Measurements from ENCODE around the gene ZWILCH.
"Not testable (repeated sequence)": the region's sequence is repeated elsewhere in the genome, so short reads cannot be mapped to it uniquely, and the experiment has no call there.

ZWILCH gene

DNA sequence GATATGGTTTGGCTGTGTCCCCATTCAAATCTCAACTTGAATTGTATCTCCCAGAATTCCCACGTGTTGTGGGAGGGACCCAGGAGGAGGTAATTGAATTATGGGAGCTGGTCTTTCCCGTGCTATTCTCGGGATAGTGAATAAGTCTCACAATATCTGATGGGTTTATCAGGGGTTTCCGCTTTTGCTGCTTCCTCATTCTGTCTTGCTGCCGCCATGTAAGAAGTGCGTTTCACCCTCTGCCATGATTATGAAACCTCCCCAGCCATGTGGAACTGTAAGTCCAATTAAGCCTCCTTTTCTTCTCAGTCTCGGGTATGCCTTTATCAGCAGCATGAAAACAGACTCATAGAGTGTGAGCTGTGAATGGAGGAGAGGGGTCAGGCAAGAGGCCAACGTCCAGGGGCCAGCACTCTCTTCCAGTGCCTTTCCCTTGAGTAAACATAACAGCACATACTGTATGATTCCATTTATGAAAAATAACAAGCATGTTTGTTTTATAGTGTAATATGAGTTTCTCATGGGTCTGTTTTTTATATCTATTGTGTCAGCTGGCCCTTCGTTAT lies 76.9 kb downstream of the ZWILCH start:
- no peak overlapping the region for H3K27ac ChIP-seq
- peak overlapping the region; percentile 19 for H3K4me3 ChIP-seq
- DNase-seq (ENCODE audit: low spot score) = no peak
- TF ChIP-seq CTCF (IDR thresholded peaks at IDR 0.05) = no peak

DNA sequence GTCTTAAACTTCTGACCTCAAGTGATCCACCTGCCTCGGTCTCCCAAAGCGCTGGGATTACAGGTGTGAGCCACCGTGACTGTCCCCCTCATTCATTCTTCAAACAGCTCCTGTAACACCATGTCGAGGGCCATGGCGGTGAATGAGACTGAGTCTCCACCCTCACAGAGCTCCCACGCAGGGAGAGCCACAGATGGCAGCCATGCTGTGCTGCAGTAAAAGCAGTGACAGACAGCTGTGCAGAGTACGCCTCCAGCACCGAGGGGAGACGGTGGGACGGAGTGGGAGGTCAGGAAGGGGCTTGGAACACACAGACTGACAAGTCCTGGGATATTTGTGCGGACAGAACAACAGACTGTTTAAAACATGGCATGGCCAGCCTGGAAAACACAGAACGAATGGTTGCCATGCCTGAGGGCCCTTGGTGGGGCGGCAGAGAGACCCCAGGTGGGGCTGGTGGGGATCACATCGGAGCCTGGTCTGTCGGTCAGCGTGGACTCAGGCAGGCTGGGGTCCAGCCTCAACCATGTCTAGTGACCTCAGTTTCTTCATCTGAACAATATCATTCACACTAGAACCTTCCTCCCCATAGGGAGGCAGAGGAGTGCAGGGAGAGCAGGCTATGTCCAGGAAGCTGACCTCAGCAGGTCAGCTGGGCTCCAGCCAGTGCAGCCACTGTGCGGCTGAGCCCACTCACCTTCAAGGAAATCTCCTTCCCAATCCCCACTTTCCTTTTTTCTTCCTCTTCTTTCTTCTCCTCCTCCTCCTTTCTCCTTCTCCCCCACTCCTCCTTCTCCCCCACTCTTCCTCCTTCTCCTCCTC lies 81.2 kb downstream of the ZWILCH start:
- Histone ChIP-seq H3K4me3 (no peak overlapping the region), H3K27ac (no peak overlapping the region)
- DNase-seq (ENCODE audit: low spot score) = no peak
- no peak for TF ChIP-seq CTCF (IDR thresholded peaks at IDR 0.05)

DNA sequence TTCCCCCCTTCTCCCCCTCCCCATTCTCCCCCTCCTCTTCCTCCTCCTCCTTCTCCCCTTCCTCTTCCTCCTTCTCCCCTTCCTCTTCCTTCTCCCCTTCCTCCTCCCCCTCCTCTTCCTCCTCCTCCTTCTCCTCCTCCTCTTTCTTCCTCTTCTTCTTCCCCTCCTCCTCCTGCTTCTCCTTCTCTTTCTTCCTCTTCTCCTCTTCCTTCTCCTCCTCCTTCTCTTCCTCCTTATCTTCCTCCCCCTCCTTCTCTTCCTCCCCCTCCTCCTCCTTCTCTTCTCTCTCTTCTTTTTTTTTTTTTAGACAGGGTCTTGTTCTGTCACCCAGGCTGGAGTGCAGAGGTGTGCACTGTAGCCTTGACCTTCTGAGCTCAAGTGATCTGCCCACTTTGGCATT lies 81.9 kb downstream of the ZWILCH start:
- DNase-seq (ENCODE audit: low spot score) = no peak
- TF ChIP-seq CTCF (IDR thresholded peaks at IDR 0.05) = no peak
- H3K27ac ChIP-seq = no peak overlapping the region
- H3K4me3 ChIP-seq = no peak overlapping the region

DNA sequence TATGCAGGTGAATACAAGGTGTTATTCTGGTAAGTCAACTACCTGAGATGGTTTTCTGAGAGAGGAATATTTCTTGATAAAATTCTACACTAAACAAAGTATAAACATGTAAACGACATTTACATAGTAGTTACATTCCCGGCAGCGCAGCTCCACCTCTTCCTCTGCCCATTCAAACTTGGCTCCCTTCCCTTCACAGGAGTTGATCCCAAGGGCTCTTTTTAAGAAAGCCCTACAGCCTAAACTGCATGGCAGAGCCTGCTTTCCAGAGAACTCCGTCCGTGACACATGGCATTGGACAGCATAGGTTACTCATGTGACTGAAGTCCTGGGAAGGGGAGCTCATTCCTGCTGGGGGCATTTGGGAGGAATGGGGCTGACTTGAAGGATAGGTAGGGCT lies 82.6 kb downstream of the ZWILCH start:
- no peak for DNase-seq (ENCODE audit: low spot score)
- no peak overlapping the region for H3K27ac ChIP-seq
- no peak overlapping the region for H3K4me3 ChIP-seq
- no peak for TF ChIP-seq CTCF (IDR thresholded peaks at IDR 0.05)

DNA sequence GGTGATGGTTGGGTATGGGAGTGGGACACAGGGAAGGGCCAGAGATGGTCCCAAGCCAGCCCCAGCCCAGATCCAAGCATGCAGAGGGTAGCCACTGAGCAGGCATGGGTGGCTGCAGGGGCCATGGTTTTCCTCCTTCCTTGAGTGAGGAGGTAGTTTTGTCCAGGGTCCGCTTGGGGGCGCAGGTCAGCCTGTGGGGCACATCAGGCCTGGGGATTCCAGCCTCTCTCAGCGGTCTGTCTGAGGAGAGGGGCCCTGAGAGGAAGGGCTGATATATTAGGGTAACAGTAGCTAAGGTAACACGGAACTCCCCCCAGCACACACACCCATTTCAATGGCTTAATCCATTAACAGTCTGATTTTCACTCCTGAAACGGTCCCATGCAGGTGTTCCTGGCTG lies 83.4 kb downstream of the ZWILCH start:
- no peak for DNase-seq (ENCODE audit: low spot score)
- Histone ChIP-seq H3K27ac (no peak overlapping the region), H3K4me3 (no peak overlapping the region)
- TF ChIP-seq CTCF (IDR thresholded peaks at IDR 0.05) = no peak

DNA sequence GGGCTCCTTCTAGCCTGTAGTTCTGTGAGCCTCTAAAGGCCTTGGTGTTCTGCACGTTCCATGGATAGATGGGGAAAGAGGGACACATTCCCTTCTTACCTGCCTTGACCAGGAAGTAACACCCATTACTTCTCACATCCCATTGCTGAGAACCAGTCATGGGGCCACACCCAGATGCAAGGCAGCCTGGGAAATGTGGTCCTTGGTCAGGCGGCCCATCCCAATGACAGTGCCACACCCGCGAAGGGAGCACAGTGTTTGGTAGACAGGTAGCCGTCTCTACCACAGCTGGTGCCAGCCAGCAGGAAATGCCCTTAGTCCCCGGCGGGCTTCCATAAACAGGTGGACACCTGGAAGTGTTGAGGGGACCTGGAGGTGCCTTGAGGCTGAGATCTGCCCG lies 83.8 kb downstream of the ZWILCH start:
- no peak for DNase-seq (ENCODE audit: low spot score)
- TF ChIP-seq CTCF (IDR thresholded peaks at IDR 0.05) = no peak
- Histone ChIP-seq H3K27ac (no peak overlapping the region), H3K4me3 (no peak overlapping the region)

- not testable (repeated sequence) for H3K4me3 ChIP-seq; DNase-seq (ENCODE audit: low spot score); H3K27ac ChIP-seq
Measured at GRCh38 chr15:66589429-66589828, 84.3 kb downstream of the ZWILCH start.

Measured in coronary artery (tissue), 2 donors.